ENCODE results near the gene GMIP. TPM values are rescaled to one million over a fixed set of nuclear protein-coding genes. Genes with fewer than 3 reads are reported as not detected.

GMIP gene
- polyA plus RNA-seq, 1 donor = 4.5 TPM

GRCh38 chr19:19635313-19635702 is 8.1 kb downstream of the GMIP start:
- no peak for DNase-seq

- no peak for DNase-seq
Observed at GRCh38 chr19:19634516-19635312, 8.7 kb downstream of the GMIP start.

- DNase-seq = no peak
Observed at GRCh38 chr19:19633711-19634515, 9.5 kb downstream of the GMIP start.

GRCh38 chr19:19632661-19633060 is 10.8 kb downstream of the GMIP start:
- DNase-seq = no peak

- no peak for DNase-seq
Observed at GRCh38 chr19:19631346-19631745, 12.1 kb downstream of the GMIP start.

- DNase-seq = no peak
Observed at GRCh38 chr19:19630426-19630825, 13.0 kb downstream of the GMIP start.

GRCh38 chr19:19630062-19630414 is 13.4 kb downstream of the GMIP start:
- DNase-seq = no peak

GRCh38 chr19:19628501-19629134 is 14.8 kb downstream of the GMIP start:
- DNase-seq = no peak

- no peak for DNase-seq
Observed at GRCh38 chr19:19627621-19628500, 15.6 kb downstream of the GMIP start, which contains the start of gene LPAR2. Gene LPAR2 (minus strand): TSS chr19:19628220. CDS start chr19:19627275, 945 bp downstream.

- DNase-seq = no peak
Observed at GRCh38 chr19:19626516-19627472, 16.7 kb downstream of the GMIP start.

- no peak for DNase-seq
Observed at GRCh38 chr19:19624032-19624570, 19.4 kb downstream of the GMIP start.

GRCh38 chr19:19623383-19623782 is 20.1 kb downstream of the GMIP start:
- no peak for DNase-seq

GRCh38 chr19:19619849-19620210 is 23.6 kb downstream of the GMIP start:
- DNase-seq = no peak

- DNase-seq = no peak
Observed at GRCh38 chr19:19619181-19619848, 24.1 kb downstream of the GMIP start.

GRCh38 chr19:19618219-19619051 is 25.0 kb downstream of the GMIP start, which contains the start of gene PBX4:
Gene PBX4 (minus strand): TSS chr19:19618687. CDS start chr19:19618629, 58 bp downstream.
- DNase-seq = peak; percentile 92

GRCh38 chr19:19615086-19615485 is 28.4 kb downstream of the GMIP start:
- DNase-seq = no peak

GRCh38 chr19:19613506-19613905 is 30.0 kb downstream of the GMIP start:
- DNase-seq = no peak

- no peak for DNase-seq
Observed at GRCh38 chr19:19610376-19611202, 32.9 kb downstream of the GMIP start.
